A549 treated with AZD2906 at 1 μM for 4 hours (cell line): ENCODE results near the gene CSNK2A1. TPM values are rescaled to one million over a fixed set of nuclear protein-coding genes. Genes with fewer than 3 reads are reported as not detected.

Experiments
- total RNA-seq: library from RNA; stranded (reverse); fragments of 200-300 nt; extraction: Qiagen RNA extraction; gene quantifications from 5 replicates; pipeline ENCODE4 v1.2.3, GENCODE V29; 2022

Gene CSNK2A1
- total RNA-seq = 125 to 154 TPM (median 141 TPM) in 5 replicates

DNA sequence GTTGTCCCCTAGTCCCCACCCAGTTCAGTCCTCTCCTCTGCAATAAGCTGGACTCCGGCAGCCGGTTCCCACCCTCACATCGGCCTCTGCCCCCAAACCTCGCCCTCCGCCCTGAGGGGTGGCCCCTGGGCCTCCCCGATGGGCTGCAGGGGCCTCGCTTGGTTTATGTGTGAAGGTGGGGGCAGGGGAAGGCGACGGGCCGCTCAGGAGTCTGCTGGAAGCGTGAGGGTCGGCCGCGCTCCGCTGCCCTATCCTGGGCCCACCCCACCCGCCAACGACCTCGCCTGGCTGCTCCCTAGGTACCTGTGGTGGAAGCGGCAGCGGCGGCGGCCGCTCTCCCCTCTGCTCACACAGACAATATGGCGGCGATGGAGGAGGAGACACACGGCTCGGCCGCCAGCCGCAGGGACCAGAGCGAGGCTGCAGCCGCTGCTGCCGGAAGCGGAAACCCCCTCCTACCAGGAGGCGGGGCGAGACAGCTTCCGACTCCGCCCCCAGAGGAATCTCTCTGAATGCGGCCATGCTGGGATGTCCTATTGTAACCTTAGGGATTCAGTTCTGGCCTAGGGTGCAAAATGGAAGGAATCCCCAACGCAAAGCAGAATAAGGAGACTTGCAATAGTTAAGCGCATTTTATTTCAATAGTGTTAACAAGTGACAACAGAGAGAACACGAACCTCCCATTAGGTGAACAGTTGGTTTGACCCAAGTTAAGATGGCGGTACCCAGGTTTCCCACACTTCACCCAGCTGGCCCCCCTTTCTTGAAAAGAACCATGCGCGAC, at the start of gene CSNK2A1:
TSS of gene CSNK2A1 (minus strand) at position 422 of the 784 bp plus-strand sequence. CDS start 35,239 bp downstream, outside the sequence.

DNA sequence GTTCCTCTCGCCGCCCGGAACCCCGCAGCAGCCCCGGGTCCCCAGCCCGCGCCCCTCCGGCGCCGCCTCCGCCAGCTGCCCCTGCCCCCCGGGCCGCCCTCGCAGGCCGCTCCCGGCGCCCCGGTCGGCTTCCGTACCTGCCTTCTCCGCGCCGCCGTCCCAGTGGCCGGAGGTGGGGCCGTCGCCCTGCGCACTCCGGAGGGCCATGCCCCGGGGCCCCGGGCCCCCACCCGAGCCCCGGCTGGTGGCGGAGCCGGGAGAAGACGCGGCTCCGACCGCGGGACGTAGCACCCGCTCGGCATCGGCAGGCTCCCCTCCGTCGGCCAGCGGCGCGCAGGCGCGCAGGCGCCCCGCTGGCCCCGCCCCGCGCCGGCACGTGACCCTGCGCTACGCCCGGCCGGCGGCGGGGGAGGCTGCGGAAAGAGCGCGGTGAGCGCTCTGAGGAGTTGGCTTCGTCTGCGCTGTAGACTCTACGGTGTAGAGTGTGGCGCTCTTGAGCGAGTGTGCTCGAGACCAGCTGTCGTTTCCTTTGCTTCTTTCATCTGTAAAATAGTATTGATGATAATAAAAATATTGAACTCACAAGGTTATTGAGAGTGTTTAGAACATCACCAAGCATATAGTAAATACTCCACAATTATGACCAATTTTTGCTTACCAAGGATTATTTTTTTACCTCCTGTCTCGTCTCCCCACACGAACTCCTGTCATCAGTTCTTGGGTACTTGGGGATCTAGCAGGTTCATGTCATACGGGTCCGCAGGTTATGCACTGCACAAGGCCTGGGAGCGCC, 81.2 kb downstream of the CSNK2A1 start, which contains the start of gene TBC1D20:
TSS of gene TBC1D20 (minus strand) at position 335 of the 793 bp plus-strand sequence. CDS start at position 207, 128 bp downstream.

Other genes with a start within 250 kb of the CSNK2A1 start
- 17.7 to 22.9 TPM (median 21.2 TPM) in 5 replicates for gene ZCCHC3, start 246.2 kb downstream of the CSNK2A1 start, total RNA-seq
- gene SOX12, start 218.2 kb downstream of the CSNK2A1 start, total RNA-seq = 18.6 to 27.9 TPM (median 25.6 TPM) in 5 replicates
- gene NRSN2, start 196.7 kb downstream of the CSNK2A1 start, total RNA-seq = 56.3 to 65.1 TPM (median 62.8 TPM) in 5 replicates
- 55.9 to 71.0 TPM (median 65.5 TPM) in 5 replicates for gene TRIB3, start 163.0 kb downstream of the CSNK2A1 start, total RNA-seq
- 108 to 152 TPM (median 145 TPM) in 5 replicates for gene RBCK1, start 135.5 kb downstream of the CSNK2A1 start, total RNA-seq
- gene TBC1D20, start 81.3 kb downstream of the CSNK2A1 start, total RNA-seq = 31.1 to 34.6 TPM (median 32.7 TPM) in 5 replicates
- not detected in 5 replicates for gene TCF15, start 66.5 kb upstream of the CSNK2A1 start, total RNA-seq
- gene SRXN1, start 109.4 kb upstream of the CSNK2A1 start, total RNA-seq = 158 to 200 TPM (median 174 TPM) in 5 replicates
- 0.02 TPM in 1 of 5 replicates, not detected in the others for gene SCRT2, start 132.0 kb upstream of the CSNK2A1 start, total RNA-seq
- gene SLC52A3, start 224.7 kb upstream of the CSNK2A1 start, total RNA-seq = 0.32 to 0.54 TPM (median 0.49 TPM) in 5 replicates